ENCODE data around the gene NAALADL2. TPM values are rescaled to one million over a fixed set of nuclear protein-coding genes. Genes with fewer than 3 reads are reported as not detected.

Gene NAALADL2
- total RNA-seq, 5 donors from 2014 or later (not counting 1 experiment from before 2014, with no cell fraction given): 0.13 to 1.4 (median 0.36) TPM; not detected in 1

DNA sequence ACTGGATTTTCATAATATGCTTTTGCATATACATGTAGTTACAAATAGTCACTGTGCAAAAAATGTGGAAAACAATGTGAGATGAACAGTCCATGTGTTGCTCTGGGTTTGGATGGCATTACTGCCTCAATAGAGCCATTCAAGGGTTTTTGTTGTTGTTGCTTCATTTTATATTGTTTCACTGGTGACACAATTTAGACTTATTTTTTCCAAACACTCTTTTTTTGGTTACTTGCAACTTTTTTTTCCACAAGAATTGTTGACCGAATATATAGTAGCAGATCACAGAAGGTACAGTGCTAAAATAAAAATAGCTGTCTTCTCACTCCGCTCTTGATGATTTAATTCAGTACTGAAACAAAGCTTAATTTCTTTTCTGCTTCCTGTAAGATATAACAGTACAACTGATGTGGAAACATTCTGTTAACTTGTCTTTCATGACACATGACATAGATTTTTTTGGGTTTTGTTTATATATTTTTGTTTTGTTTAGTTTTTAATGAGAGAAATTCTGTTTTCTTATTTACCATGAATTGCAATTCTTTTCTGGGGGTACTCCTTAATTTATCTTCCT is 618.6 kb downstream of the NAALADL2 start:
- H3K4me3 ChIP-seq (ENCODE audit: control insufficient read depth in 1 of 2, extremely low read depth in 1 of 2, low read length in 1 of 2): no peak overlapping the region
- DNase-seq (no peak), ATAC-seq (replicated peaks in 1 of 4) (no peak)
- H3K27ac ChIP-seq (ENCODE audit: low read length): no peak overlapping the region
- H3K9me3 ChIP-seq: no peaks in the 10 kb centered on the region
- POLR2A ChIA-PET: no interaction called here
- no peaks in the 10 kb centered on the region for H3K36me3 ChIP-seq (ENCODE audit: control insufficient read depth in 2 of 2, extremely low read depth in 1 of 2, insufficient read depth in 1 of 2, low read length in 1 of 2)
- Mint-ChIP-seq H3K4me3 (no peak overlapping the region), H3K27me3 (no peaks in the 10 kb centered on the region), H3K9me3 (peaks cover 0 to 12% (median 7%) of the 10 kb centered on the region in 3 donors), H3K36me3 (no peaks in the 10 kb centered on the region), H3K27ac (no peak overlapping the region), H3K4me1 (no peaks in the 10 kb centered on the region)
- no peaks in the 10 kb centered on the region for H3K4me1 ChIP-seq (ENCODE audit: control insufficient read depth in 1 of 2, extremely low read depth in 1 of 2, insufficient read depth in 2 of 2, low read length in 2 of 2)
- CTCF ChIA-PET: no interaction called here
- no CpG with 5 or more reads among the region's 2 CpGs for WGBS (ENCODE audit: insufficient coverage)
- H3K27me3 ChIP-seq (replicated peaks in 1 of 2; ENCODE audit: control insufficient read depth in 2 of 2, extremely low read depth in 1 of 2, insufficient read depth in 2 of 2, low read length in 1 of 2): no peaks in the 10 kb centered on the region

- H3K27ac ChIP-seq (ENCODE audit: low read length): no peak overlapping the region
- no peaks in the 10 kb centered on the region for H3K27me3 ChIP-seq (replicated peaks in 1 of 2; ENCODE audit: control insufficient read depth in 2 of 2, extremely low read depth in 1 of 2, insufficient read depth in 2 of 2, low read length in 1 of 2)
- no peaks in the 10 kb centered on the region for H3K36me3 Mint-ChIP-seq
- H3K4me1 ChIP-seq (ENCODE audit: control insufficient read depth in 1 of 2, extremely low read depth in 1 of 2, insufficient read depth in 2 of 2, low read length in 2 of 2): no peaks in the 10 kb centered on the region
- H3K27me3 Mint-ChIP-seq: no peaks in the 10 kb centered on the region
- H3K27ac Mint-ChIP-seq: no peak overlapping the region
- ChIA-PET POLR2A (no interaction called here), CTCF (no interaction called here)
- peaks cover 0 to 13% (median 7%) of the 10 kb centered on the region in 3 donors for H3K9me3 Mint-ChIP-seq
- ATAC-seq (replicated peaks in 1 of 4) (no peak), DNase-seq (no peak)
- H3K36me3 ChIP-seq (ENCODE audit: control insufficient read depth in 2 of 2, extremely low read depth in 1 of 2, insufficient read depth in 1 of 2, low read length in 1 of 2): no peaks in the 10 kb centered on the region
- H3K4me1 Mint-ChIP-seq: no peaks in the 10 kb centered on the region
- H3K9me3 ChIP-seq: no peaks in the 10 kb centered on the region
- H3K4me3 Mint-ChIP-seq: no peak overlapping the region
- WGBS (ENCODE audit: insufficient coverage): no CpG with 5 or more reads among the region's 2 CpGs
- no peak overlapping the region for H3K4me3 ChIP-seq (ENCODE audit: control insufficient read depth in 1 of 2, extremely low read depth in 1 of 2, low read length in 1 of 2)
Measured at GRCh38 chr3:175478301-175478700, 619.2 kb downstream of the NAALADL2 start.

DNA sequence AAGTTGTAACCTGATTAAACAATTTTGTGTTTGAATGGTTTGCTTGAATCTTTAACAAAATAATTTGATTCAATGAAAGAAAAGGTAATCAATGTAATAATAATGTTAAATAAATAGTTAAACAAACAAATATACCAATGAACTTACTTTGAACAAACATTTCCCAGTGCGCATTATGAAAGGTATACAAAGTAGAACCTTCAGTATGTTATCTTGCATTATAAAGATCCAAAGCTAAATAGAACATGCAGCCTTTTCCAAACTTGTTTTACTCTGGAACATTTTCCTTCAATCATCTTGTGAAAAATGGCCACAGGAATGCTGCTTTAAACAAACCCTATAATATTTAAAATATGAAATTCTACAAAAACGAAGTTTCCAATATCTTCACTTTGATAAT is 620.0 kb downstream of the NAALADL2 start:
- no peaks in the 10 kb centered on the region for H3K27me3 Mint-ChIP-seq
- no peaks in the 10 kb centered on the region for H3K9me3 ChIP-seq
- 40% methylated on average over 1 of the region's 2 CpGs for WGBS (ENCODE audit: insufficient coverage)
- H3K27ac ChIP-seq (ENCODE audit: low read length): no peak overlapping the region
- H3K27me3 ChIP-seq (replicated peaks in 1 of 2; ENCODE audit: control insufficient read depth in 2 of 2, extremely low read depth in 1 of 2, insufficient read depth in 2 of 2, low read length in 1 of 2): no peaks in the 10 kb centered on the region
- H3K36me3 ChIP-seq (ENCODE audit: control insufficient read depth in 2 of 2, extremely low read depth in 1 of 2, insufficient read depth in 1 of 2, low read length in 1 of 2): no peaks in the 10 kb centered on the region
- DNase-seq (no peak), ATAC-seq (replicated peaks in 1 of 4) (no peak)
- H3K36me3 Mint-ChIP-seq: no peaks in the 10 kb centered on the region
- peaks cover 0 to 13% (median 7%) of the 10 kb centered on the region in 3 donors for H3K9me3 Mint-ChIP-seq
- H3K4me1 Mint-ChIP-seq: no peaks in the 10 kb centered on the region
- POLR2A ChIA-PET: interaction anchor here in 1 of 2 donors (0.6 kb wide), 1 partner anchor 12 kb away, joined by 3 read pairs; no protein-coding TSS in a partner anchor
- H3K4me1 ChIP-seq (ENCODE audit: control insufficient read depth in 1 of 2, extremely low read depth in 1 of 2, insufficient read depth in 2 of 2, low read length in 2 of 2): no peaks in the 10 kb centered on the region
- H3K27ac Mint-ChIP-seq: no peak overlapping the region
- CTCF ChIA-PET: no interaction called here
- no peak overlapping the region for H3K4me3 ChIP-seq (ENCODE audit: control insufficient read depth in 1 of 2, extremely low read depth in 1 of 2, low read length in 1 of 2)
- H3K4me3 Mint-ChIP-seq: no peak overlapping the region

- H3K4me3 Mint-ChIP-seq: no peak overlapping the region
Measured at GRCh38 chr3:175479800-175480199, 620.7 kb downstream of the NAALADL2 start.

DNA sequence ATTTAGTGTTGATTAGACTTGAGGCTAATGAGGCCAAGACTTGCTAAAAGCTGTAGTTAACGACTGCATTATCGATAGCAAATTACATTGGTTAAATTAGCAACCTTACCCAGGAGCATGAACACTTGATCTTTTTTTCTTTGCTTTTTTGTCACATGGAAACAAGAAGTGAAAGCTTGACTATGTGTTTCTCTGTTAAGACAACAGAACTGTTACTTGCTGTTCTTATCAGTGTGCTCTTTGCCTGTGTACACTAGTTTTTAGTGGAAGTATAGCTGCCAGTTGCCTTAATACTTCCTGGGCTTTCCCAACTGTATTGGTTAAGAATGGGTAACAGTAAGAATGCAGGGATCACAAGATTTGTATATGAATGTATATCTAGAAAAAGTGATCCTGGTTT is 625.5 kb downstream of the NAALADL2 start:
- Mint-ChIP-seq H3K4me1 (no peaks in the 10 kb centered on the region), H3K9me3 (peaks cover 0 to 6% (median 5%) of the 10 kb centered on the region in 3 donors), H3K36me3 (no peaks in the 10 kb centered on the region), H3K27me3 (no peaks in the 10 kb centered on the region), H3K27ac (no peak overlapping the region), H3K4me3 (no peak overlapping the region)
- ATAC-seq (replicated peaks in 1 of 4) (no peak), DNase-seq (no peak)
- no peaks in the 10 kb centered on the region for H3K27me3 ChIP-seq (replicated peaks in 1 of 2; ENCODE audit: control insufficient read depth in 2 of 2, extremely low read depth in 1 of 2, insufficient read depth in 2 of 2, low read length in 1 of 2)
- no peak overlapping the region for H3K4me3 ChIP-seq (ENCODE audit: control insufficient read depth in 1 of 2, extremely low read depth in 1 of 2, low read length in 1 of 2)
- H3K4me1 ChIP-seq (ENCODE audit: control insufficient read depth in 1 of 2, extremely low read depth in 1 of 2, insufficient read depth in 2 of 2, low read length in 2 of 2): no peaks in the 10 kb centered on the region
- ChIA-PET CTCF (no interaction called here), POLR2A (no interaction called here)
- H3K36me3 ChIP-seq (ENCODE audit: control insufficient read depth in 2 of 2, extremely low read depth in 1 of 2, insufficient read depth in 1 of 2, low read length in 1 of 2): no peaks in the 10 kb centered on the region
- no CpG with 5 or more reads among the region's 2 CpGs for WGBS (ENCODE audit: insufficient coverage)
- H3K9me3 ChIP-seq: no peaks in the 10 kb centered on the region
- H3K27ac ChIP-seq (ENCODE audit: low read length): no peak overlapping the region

More at GRCh38 chr3:175479800-175480199, 620.7 kb downstream of the NAALADL2 start:
- H3K27ac Mint-ChIP-seq: no peak overlapping the region
- no peaks in the 10 kb centered on the region for H3K36me3 Mint-ChIP-seq
- H3K36me3 ChIP-seq (ENCODE audit: control insufficient read depth in 2 of 2, extremely low read depth in 1 of 2, insufficient read depth in 1 of 2, low read length in 1 of 2): no peaks in the 10 kb centered on the region
- no peak overlapping the region for H3K4me3 ChIP-seq (ENCODE audit: control insufficient read depth in 1 of 2, extremely low read depth in 1 of 2, low read length in 1 of 2)
- no peaks in the 10 kb centered on the region for H3K4me1 ChIP-seq (ENCODE audit: control insufficient read depth in 1 of 2, extremely low read depth in 1 of 2, insufficient read depth in 2 of 2, low read length in 2 of 2)
- ChIA-PET CTCF (no interaction called here), POLR2A (interaction anchor here in 1 of 2 donors (0.6 kb wide), 1 partner anchor 11 kb away, joined by 3 read pairs; no protein-coding TSS in a partner anchor)
- H3K4me1 Mint-ChIP-seq: no peaks in the 10 kb centered on the region
- no peak overlapping the region for H3K27ac ChIP-seq (ENCODE audit: low read length)
- DNase-seq (no peak), ATAC-seq (replicated peaks in 1 of 4) (no peak)
- no peaks in the 10 kb centered on the region for H3K27me3 ChIP-seq (replicated peaks in 1 of 2; ENCODE audit: control insufficient read depth in 2 of 2, extremely low read depth in 1 of 2, insufficient read depth in 2 of 2, low read length in 1 of 2)
- no peaks in the 10 kb centered on the region for H3K27me3 Mint-ChIP-seq
- no peaks in the 10 kb centered on the region for H3K9me3 ChIP-seq
- H3K9me3 Mint-ChIP-seq: peaks cover 0 to 13% (median 7%) of the 10 kb centered on the region in 3 donors

- peaks cover 0 to 6% (median 5%) of the 10 kb centered on the region in 3 donors for H3K9me3 Mint-ChIP-seq
- Histone ChIP-seq H3K4me3 (ENCODE audit: control insufficient read depth in 1 of 2, extremely low read depth in 1 of 2, low read length in 1 of 2) (no peak overlapping the region), H3K4me1 (ENCODE audit: control insufficient read depth in 1 of 2, extremely low read depth in 1 of 2, insufficient read depth in 2 of 2, low read length in 2 of 2) (no peaks in the 10 kb centered on the region), H3K27ac (ENCODE audit: low read length) (no peak overlapping the region), H3K36me3 (ENCODE audit: control insufficient read depth in 2 of 2, extremely low read depth in 1 of 2, insufficient read depth in 1 of 2, low read length in 1 of 2) (no peaks in the 10 kb centered on the region), H3K27me3 (replicated peaks in 1 of 2; ENCODE audit: control insufficient read depth in 2 of 2, extremely low read depth in 1 of 2, insufficient read depth in 2 of 2, low read length in 1 of 2) (no peaks in the 10 kb centered on the region), H3K9me3 (no peaks in the 10 kb centered on the region)
- DNase-seq (no peak), ATAC-seq (replicated peaks in 1 of 4) (no peak)
- H3K27me3 Mint-ChIP-seq: no peaks in the 10 kb centered on the region
- 100% methylated on average over 1 of the region's 1 CpG for WGBS (ENCODE audit: insufficient coverage)
- no peak overlapping the region for H3K4me3 Mint-ChIP-seq
- CTCF ChIA-PET: no interaction called here
- H3K36me3 Mint-ChIP-seq: no peaks in the 10 kb centered on the region
- no peaks in the 10 kb centered on the region for H3K4me1 Mint-ChIP-seq
- no peak overlapping the region for H3K27ac Mint-ChIP-seq
- POLR2A ChIA-PET: no interaction called here
Measured at GRCh38 chr3:175485436-175485835, 626.3 kb downstream of the NAALADL2 start.

GRCh38 chr3:175486255-175486654 is 627.1 kb downstream of the NAALADL2 start:
- no peak for ATAC-seq (replicated peaks in 1 of 4)
- Histone ChIP-seq H3K27me3 (replicated peaks in 1 of 2; ENCODE audit: control insufficient read depth in 2 of 2, extremely low read depth in 1 of 2, insufficient read depth in 2 of 2, low read length in 1 of 2) (no peaks in the 10 kb centered on the region), H3K4me3 (ENCODE audit: control insufficient read depth in 1 of 2, extremely low read depth in 1 of 2, low read length in 1 of 2) (no peak overlapping the region), H3K27ac (ENCODE audit: low read length) (no peak overlapping the region), H3K36me3 (ENCODE audit: control insufficient read depth in 2 of 2, extremely low read depth in 1 of 2, insufficient read depth in 1 of 2, low read length in 1 of 2) (no peaks in the 10 kb centered on the region), H3K9me3 (no peaks in the 10 kb centered on the region), H3K4me1 (ENCODE audit: control insufficient read depth in 1 of 2, extremely low read depth in 1 of 2, insufficient read depth in 2 of 2, low read length in 2 of 2) (no peaks in the 10 kb centered on the region)
- Mint-ChIP-seq H3K9me3 (peaks cover 0 to 6% (median 5%) of the 10 kb centered on the region in 3 donors), H3K27ac (no peak overlapping the region), H3K4me3 (no peak overlapping the region), H3K27me3 (no peaks in the 10 kb centered on the region), H3K36me3 (no peaks in the 10 kb centered on the region), H3K4me1 (no peaks in the 10 kb centered on the region)
- 46% methylated on average over 5 of the region's 6 CpGs for WGBS (ENCODE audit: insufficient coverage)
- ChIA-PET POLR2A (no interaction called here), CTCF (no interaction called here)
- no peak for DNase-seq
